K562 (cell line): ENCODE data around the gene NPR1.

Source experiments
- FOXK2 ChIP-seq, 2 experiments: fragments of 450-650 bp; IDR thresholded peaks in 1 of 2; conservative IDR thresholded peaks in 1 of 2; 2 replicates each; pipeline ENCODE4 v1.6.1; 2016; ENCODE audit warnings: low read depth in 2 of 2, mild to moderate bottlenecking in 1 of 2
- TF ChIP-seq, protein P1 (sequence below), 2 experiments: fragments of 450-650 bp; formaldehyde crosslinking in 1 of 2; IDR thresholded peaks; 2 replicates each; pipeline versions ENCODE4 v1.4.0 to v1.6.1; 2014 to 2020; ENCODE audit warnings: mild to moderate bottlenecking in 2 of 2, borderline replicate concordance in 1 of 2, low read depth in 1 of 2
- TF ChIP-seq, protein P2 (sequence below), 3 experiments: IDR thresholded peaks in 2 of 3; conservative IDR thresholded peaks in 1 of 3; 2 replicates each; pipeline ENCODE4 v1.5.1; 2011 to 2012; ENCODE audit warnings: low read length in 3 of 3, mild to moderate bottlenecking in 3 of 3, control low read depth in 2 of 3, improper control_type of control experiment in 1 of 3, inconsistent platforms in 1 of 3, low read depth in 1 of 3, mixed read lengths in 1 of 3, moderate library complexity in 1 of 3; ENCODE audit not compliant: insufficient read depth in 2 of 3

DNA sequence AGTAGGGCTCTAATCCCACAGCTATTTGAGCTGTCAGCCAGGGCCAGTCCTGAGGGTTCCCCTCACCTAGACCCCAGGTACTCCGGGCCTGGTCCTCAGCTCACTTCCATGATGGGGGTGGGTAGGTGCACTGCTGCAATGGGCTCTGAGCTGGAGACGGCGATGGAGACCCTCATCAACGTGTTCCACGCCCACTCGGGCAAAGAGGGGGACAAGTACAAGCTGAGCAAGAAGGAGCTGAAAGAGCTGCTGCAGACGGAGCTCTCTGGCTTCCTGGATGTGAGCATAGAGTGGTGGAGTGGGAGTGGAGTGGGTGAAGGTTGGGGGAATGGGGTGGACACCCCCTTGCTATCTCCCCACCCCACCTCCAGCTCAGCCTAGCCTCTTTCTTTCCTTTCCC lies 48.1 kb upstream of the NPR1 start:
- TF ChIP-seq, protein P1, sequence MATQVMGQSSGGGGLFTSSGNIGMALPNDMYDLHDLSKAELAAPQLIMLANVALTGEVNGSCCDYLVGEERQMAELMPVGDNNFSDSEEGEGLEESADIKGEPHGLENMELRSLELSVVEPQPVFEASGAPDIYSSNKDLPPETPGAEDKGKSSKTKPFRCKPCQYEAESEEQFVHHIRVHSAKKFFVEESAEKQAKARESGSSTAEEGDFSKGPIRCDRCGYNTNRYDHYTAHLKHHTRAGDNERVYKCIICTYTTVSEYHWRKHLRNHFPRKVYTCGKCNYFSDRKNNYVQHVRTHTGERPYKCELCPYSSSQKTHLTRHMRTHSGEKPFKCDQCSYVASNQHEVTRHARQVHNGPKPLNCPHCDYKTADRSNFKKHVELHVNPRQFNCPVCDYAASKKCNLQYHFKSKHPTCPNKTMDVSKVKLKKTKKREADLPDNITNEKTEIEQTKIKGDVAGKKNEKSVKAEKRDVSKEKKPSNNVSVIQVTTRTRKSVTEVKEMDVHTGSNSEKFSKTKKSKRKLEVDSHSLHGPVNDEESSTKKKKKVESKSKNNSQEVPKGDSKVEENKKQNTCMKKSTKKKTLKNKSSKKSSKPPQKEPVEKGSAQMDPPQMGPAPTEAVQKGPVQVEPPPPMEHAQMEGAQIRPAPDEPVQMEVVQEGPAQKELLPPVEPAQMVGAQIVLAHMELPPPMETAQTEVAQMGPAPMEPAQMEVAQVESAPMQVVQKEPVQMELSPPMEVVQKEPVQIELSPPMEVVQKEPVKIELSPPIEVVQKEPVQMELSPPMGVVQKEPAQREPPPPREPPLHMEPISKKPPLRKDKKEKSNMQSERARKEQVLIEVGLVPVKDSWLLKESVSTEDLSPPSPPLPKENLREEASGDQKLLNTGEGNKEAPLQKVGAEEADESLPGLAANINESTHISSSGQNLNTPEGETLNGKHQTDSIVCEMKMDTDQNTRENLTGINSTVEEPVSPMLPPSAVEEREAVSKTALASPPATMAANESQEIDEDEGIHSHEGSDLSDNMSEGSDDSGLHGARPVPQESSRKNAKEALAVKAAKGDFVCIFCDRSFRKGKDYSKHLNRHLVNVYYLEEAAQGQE (IDR thresholded peaks at IDR 0.05; ENCODE audit: borderline replicate concordance): no peak
- TF ChIP-seq, protein P1 (CRISPR knock-in tag; IDR thresholded peaks at IDR 0.05; ENCODE audit: low read depth): no peak
- TF ChIP-seq FOXK2 (conservative IDR thresholded peaks at IDR 0.05 in 1 of 2, IDR thresholded peaks at IDR 0.05 in 1 of 2; ENCODE audit: low read depth in 2 of 2): no peak
- TF ChIP-seq, protein P2, sequence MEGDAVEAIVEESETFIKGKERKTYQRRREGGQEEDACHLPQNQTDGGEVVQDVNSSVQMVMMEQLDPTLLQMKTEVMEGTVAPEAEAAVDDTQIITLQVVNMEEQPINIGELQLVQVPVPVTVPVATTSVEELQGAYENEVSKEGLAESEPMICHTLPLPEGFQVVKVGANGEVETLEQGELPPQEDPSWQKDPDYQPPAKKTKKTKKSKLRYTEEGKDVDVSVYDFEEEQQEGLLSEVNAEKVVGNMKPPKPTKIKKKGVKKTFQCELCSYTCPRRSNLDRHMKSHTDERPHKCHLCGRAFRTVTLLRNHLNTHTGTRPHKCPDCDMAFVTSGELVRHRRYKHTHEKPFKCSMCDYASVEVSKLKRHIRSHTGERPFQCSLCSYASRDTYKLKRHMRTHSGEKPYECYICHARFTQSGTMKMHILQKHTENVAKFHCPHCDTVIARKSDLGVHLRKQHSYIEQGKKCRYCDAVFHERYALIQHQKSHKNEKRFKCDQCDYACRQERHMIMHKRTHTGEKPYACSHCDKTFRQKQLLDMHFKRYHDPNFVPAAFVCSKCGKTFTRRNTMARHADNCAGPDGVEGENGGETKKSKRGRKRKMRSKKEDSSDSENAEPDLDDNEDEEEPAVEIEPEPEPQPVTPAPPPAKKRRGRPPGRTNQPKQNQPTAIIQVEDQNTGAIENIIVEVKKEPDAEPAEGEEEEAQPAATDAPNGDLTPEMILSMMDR (IDR thresholded peaks at IDR 0.05 in 2 of 3, conservative IDR thresholded peaks at IDR 0.05 in 1 of 3; ENCODE audit: insufficient read depth in 2 of 3, low read depth in 1 of 3, low read length in 3 of 3): no peak
